ENCODE measurements around the gene SLC26A1. TPM values are rescaled to one million over a fixed set of nuclear protein-coding genes. Genes with fewer than 3 reads are reported as not detected.

SLC26A1 gene
- total RNA-seq, 1 experiment from 2014 or later, result 0.22 TPM

- ATAC-seq, result peak; percentile 33; the same call in 1 of the 2 replicates
- H3K9ac ChIP-seq (ENCODE audit: low read length), result no peak overlapping the region
- TF ChIP-seq CEBPB (IDR thresholded peaks at IDR 0.05; ENCODE audit: low read depth), result no peak
- no peak for TF ChIP-seq CBX3 (IDR thresholded peaks at IDR 0.05; ENCODE audit: low read depth)
- TF ChIP-seq, protein P1, sequence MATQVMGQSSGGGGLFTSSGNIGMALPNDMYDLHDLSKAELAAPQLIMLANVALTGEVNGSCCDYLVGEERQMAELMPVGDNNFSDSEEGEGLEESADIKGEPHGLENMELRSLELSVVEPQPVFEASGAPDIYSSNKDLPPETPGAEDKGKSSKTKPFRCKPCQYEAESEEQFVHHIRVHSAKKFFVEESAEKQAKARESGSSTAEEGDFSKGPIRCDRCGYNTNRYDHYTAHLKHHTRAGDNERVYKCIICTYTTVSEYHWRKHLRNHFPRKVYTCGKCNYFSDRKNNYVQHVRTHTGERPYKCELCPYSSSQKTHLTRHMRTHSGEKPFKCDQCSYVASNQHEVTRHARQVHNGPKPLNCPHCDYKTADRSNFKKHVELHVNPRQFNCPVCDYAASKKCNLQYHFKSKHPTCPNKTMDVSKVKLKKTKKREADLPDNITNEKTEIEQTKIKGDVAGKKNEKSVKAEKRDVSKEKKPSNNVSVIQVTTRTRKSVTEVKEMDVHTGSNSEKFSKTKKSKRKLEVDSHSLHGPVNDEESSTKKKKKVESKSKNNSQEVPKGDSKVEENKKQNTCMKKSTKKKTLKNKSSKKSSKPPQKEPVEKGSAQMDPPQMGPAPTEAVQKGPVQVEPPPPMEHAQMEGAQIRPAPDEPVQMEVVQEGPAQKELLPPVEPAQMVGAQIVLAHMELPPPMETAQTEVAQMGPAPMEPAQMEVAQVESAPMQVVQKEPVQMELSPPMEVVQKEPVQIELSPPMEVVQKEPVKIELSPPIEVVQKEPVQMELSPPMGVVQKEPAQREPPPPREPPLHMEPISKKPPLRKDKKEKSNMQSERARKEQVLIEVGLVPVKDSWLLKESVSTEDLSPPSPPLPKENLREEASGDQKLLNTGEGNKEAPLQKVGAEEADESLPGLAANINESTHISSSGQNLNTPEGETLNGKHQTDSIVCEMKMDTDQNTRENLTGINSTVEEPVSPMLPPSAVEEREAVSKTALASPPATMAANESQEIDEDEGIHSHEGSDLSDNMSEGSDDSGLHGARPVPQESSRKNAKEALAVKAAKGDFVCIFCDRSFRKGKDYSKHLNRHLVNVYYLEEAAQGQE (IDR thresholded peaks at IDR 0.05; ENCODE audit: low read depth), result no peak
- no peak for TF ChIP-seq EGR1 (IDR thresholded peaks at IDR 0.05; ENCODE audit: low read depth)
- TF ChIP-seq TCF7L2 (IDR thresholded peaks at IDR 0.05; ENCODE audit: borderline replicate concordance, extremely low read depth, insufficient read depth, insufficient read length), result no peak
- TF ChIP-seq SP1 (IDR thresholded peaks at IDR 0.05; ENCODE audit: low read depth), result no peak
- TF ChIP-seq ATF3 (IDR thresholded peaks at IDR 0.05), result no peak
- no peak for TF ChIP-seq FOSL1 (IDR thresholded peaks at IDR 0.05; ENCODE audit: low read depth)
- TF ChIP-seq POLR2A (IDR thresholded peaks at IDR 0.05; ENCODE audit: borderline replicate concordance, extremely low read depth, insufficient read depth, insufficient read length), result no peak
- no peak for TF ChIP-seq SRF (IDR thresholded peaks at IDR 0.05; ENCODE audit: low read depth)
- TF ChIP-seq ELF1 (IDR thresholded peaks at IDR 0.05; ENCODE audit: borderline replicate concordance, low read depth), result no peak
- no peak for TF ChIP-seq JUND (IDR thresholded peaks at IDR 0.05)
- no peak for TF ChIP-seq ZNF274 (IDR thresholded peaks at IDR 0.05; ENCODE audit: low read depth, low read length)
- H3K27me3 ChIP-seq (ENCODE audit: insufficient read depth, low read length), result no peaks in the 10 kb centered on the region
- no peak overlapping the region for H3K27ac ChIP-seq (ENCODE audit: low read depth, low read length)
- H2AFZ ChIP-seq (ENCODE audit: low read depth, low read length, poor library complexity, severe bottlenecking), result no peak overlapping the region
- POLR2A ChIA-PET, result no interaction called here
- no TSS peak for BruUV-seq (replicated peaks)
- no peak for DNase-seq (ENCODE audit: low read depth, low spot score)
- H3K4me2 ChIP-seq (ENCODE audit: low read length), result no peak overlapping the region
- RAD21 ChIA-PET (ENCODE audit: low non-redundant PET in 1 of 2, low total read pairs in 2 of 2, uncharacterized antibody in 2 of 2, unreplicated experiment in 2 of 2), result no interaction called here
- intact Hi-C loops (cut with micrococcal nuclease), result no loop called here
- no peaks in the 10 kb centered on the region for H4K20me1 ChIP-seq (ENCODE audit: insufficient read depth)
- H3K79me2 ChIP-seq (ENCODE audit: insufficient read depth, low read length), result peaks cover 3% of the 10 kb centered on the region; the same call in 1 of the 2 replicates
- no peak overlapping the region for H3K4me3 ChIP-seq (replicated peaks in 1 of 2; ENCODE audit: low read depth in 1 of 2, low read length in 2 of 2)
- H3K36me3 ChIP-seq (ENCODE audit: control insufficient read depth in 1 of 2, insufficient read depth in 2 of 2, low read length in 2 of 2), result peaks cover 0 to under 1% of the 10 kb centered on the region in 2 experiments; a peak in 1 of 4 replicates
- H3K9me2 ChIP-seq (ENCODE audit: insufficient read depth), result no peaks in the 10 kb centered on the region
- H3K9me3 ChIP-seq (ENCODE audit: control insufficient read depth in 1 of 2, insufficient read depth in 1 of 2, low read depth in 1 of 2, low read length in 2 of 2), result no peaks in the 10 kb centered on the region
- peaks cover 0 to 9% of the 10 kb centered on the region in 2 experiments; a peak in 1 of 4 replicates for H3K4me1 ChIP-seq (ENCODE audit: control insufficient read depth in 1 of 2, insufficient read depth in 2 of 2, low read length in 2 of 2)
- CTCF ChIA-PET, result no interaction called here
These were observed 26.7 kb upstream of the SLC26A1 start for GRCh38 chr4:1019729-1020470.
